Ovary (tissue), 3 donors: ENCODE results near the gene STMN1.

ENCODE experiments used
- CTCF ChIP-seq, 3 donors: fragments of 450-650 bp in 2 of 3; fragments of 200-600 bp in 1 of 3; IDR thresholded peaks; one replicate each; pipeline versions ENCODE4 v1.5.1 to v1.8.0; 2016 to 2022; ENCODE audit warnings: antibody characterized with exemption in 3 of 3, mild to moderate bottlenecking in 1 of 3
- EP300 ChIP-seq: sonication (generic); formaldehyde crosslinking; IDR thresholded peaks from one replicate; pipeline ENCODE4 v1.6.1; 2017; ENCODE audit warnings: antibody characterized with exemption
- POLR2A ChIP-seq: fragments of 450-650 bp; IDR thresholded peaks from one replicate; pipeline ENCODE4 v1.6.1; 2017; ENCODE audit warnings: antibody characterized with exemption, mild to moderate bottlenecking, moderate library complexity
- donor health status: DM: no; HTN: no; CAD: no.

GRCh38 chr1:25917996-25918395 is 11.8 kb upstream of the STMN1 start:
- TF ChIP-seq CTCF (IDR thresholded peaks at IDR 0.05) (no peak), POLR2A (no peak), EP300 (no peak)
